HG03108 (cell line): ENCODE measurements around the gene TRAF3.

Source experiments
- ATAC-seq: cut with Tn5 transposase; IDR thresholded peaks from one replicate; pipeline ENCODE4 v1.9.1; 2021; ENCODE audit warnings: moderate library complexity; ENCODE audit not compliant: unreplicated experiment

TRAF3 gene

GRCh38 chr14:102931580-102932285, 154.5 kb downstream of the TRAF3 start:
- ATAC-seq = no peak

- ATAC-seq = no peak
Measured at GRCh38 chr14:102932484-102933248, 155.4 kb downstream of the TRAF3 start.

- ATAC-seq = no peak
Measured at GRCh38 chr14:102933618-102934231, 156.5 kb downstream of the TRAF3 start.

- ATAC-seq = no peak
Measured at GRCh38 chr14:102935756-102936155, 158.5 kb downstream of the TRAF3 start.

- ATAC-seq = no peak
Measured at GRCh38 chr14:102937331-102938175, 160.3 kb downstream of the TRAF3 start.

- no peak for ATAC-seq
Measured at GRCh38 chr14:102938191-102938590, 160.9 kb downstream of the TRAF3 start.

GRCh38 chr14:102939329-102939728, 162.1 kb downstream of the TRAF3 start:
- no peak for ATAC-seq

- ATAC-seq = no peak
Measured at GRCh38 chr14:102939820-102940561, 162.7 kb downstream of the TRAF3 start.

GRCh38 chr14:102940729-102941362, 163.6 kb downstream of the TRAF3 start:
- ATAC-seq = no peak

- no peak for ATAC-seq
Measured at GRCh38 chr14:102941419-102942011, 164.3 kb downstream of the TRAF3 start.

- no peak for ATAC-seq
Measured at GRCh38 chr14:102942069-102942468, 164.8 kb downstream of the TRAF3 start.

- no peak for ATAC-seq
Measured at GRCh38 chr14:102943454-102943853, 166.2 kb downstream of the TRAF3 start.

GRCh38 chr14:102943979-102944378, 166.7 kb downstream of the TRAF3 start:
- ATAC-seq = no peak

GRCh38 chr14:102944448-102945330, 167.4 kb downstream of the TRAF3 start:
- ATAC-seq = no peak

- no peak for ATAC-seq
Measured at GRCh38 chr14:102945346-102946130, 168.3 kb downstream of the TRAF3 start.

- ATAC-seq = no peak
Measured at GRCh38 chr14:102947321-102948103, 170.3 kb downstream of the TRAF3 start.

GRCh38 chr14:102948698-102949061, 171.4 kb downstream of the TRAF3 start:
- no peak for ATAC-seq
